ENCODE measurements around the gene WNT5A.

DNA sequence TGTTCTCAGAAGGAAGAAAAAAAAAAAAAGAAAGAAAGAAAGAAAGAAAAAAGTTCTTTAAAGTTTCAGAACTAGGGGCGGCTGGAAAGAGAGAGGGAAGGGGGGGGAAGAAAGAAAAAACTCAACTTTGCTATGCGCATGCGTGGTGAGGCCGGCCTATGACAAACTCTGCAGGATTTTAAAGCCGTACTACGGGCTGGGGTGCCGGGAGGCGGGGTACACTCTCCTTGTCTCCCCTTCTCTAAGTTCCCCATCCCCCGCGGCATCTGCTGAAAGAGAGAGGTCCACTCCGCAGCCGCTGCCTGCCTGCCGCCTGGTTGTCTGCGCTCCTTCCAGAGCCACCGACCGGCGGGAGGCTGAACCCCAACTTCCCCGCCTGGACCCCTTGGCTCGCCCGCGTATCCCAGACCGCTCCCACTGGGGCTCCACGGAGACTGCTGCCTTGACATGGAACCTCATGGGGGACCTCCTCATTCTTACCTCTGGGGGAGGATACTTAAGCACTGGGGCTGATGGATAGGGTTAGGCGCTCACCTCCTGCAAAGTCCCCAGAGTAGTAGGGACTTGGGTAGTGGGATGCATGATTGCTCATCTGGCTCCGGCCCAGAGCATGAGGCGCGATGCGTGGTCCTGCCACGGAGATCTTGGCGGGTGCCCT is 1.4 kb upstream of the WNT5A start:
- TF ChIP-seq POLR2A (IDR thresholded peaks at IDR 0.05; ENCODE audit: low read depth) (no peak), POLR2AphosphoS5 (IDR thresholded peaks at IDR 0.05) (peak in 1 of 2 donors; percentile 30), EP300 (IDR thresholded peaks at IDR 0.05) (no peak)
- TF ChIP-seq, protein P1, sequence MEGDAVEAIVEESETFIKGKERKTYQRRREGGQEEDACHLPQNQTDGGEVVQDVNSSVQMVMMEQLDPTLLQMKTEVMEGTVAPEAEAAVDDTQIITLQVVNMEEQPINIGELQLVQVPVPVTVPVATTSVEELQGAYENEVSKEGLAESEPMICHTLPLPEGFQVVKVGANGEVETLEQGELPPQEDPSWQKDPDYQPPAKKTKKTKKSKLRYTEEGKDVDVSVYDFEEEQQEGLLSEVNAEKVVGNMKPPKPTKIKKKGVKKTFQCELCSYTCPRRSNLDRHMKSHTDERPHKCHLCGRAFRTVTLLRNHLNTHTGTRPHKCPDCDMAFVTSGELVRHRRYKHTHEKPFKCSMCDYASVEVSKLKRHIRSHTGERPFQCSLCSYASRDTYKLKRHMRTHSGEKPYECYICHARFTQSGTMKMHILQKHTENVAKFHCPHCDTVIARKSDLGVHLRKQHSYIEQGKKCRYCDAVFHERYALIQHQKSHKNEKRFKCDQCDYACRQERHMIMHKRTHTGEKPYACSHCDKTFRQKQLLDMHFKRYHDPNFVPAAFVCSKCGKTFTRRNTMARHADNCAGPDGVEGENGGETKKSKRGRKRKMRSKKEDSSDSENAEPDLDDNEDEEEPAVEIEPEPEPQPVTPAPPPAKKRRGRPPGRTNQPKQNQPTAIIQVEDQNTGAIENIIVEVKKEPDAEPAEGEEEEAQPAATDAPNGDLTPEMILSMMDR (IDR thresholded peaks at IDR 0.05) = no peak

Measured in esophagus muscularis mucosa (tissue), 4 donors.